HG02571 (cell line): Measurements from ENCODE around the gene TRIM68.

ENCODE experiments used
- ATAC-seq: cut with Tn5 transposase; IDR thresholded peaks from one replicate; pipeline ENCODE4 v1.9.1; 2021; ENCODE audit warnings: mild to moderate bottlenecking, moderate library complexity; ENCODE audit not compliant: unreplicated experiment

The TRIM68 gene

GRCh38 chr11:4607781-4608666 lies at the start of gene TRIM68:
TSS of gene TRIM68 (minus strand) at chr11:4608231. CDS start at chr11:4605504, 2,727 bp downstream.
- peak; percentile 100 for ATAC-seq

GRCh38 chr11:4654635-4655369 lies 46.8 kb upstream of the TRIM68 start:
- ATAC-seq = no peak

GRCh38 chr11:4647766-4648165 lies 39.7 kb upstream of the TRIM68 start:
- no peak for ATAC-seq

- no peak for ATAC-seq
These were observed 37.9 kb upstream of the TRIM68 start for GRCh38 chr11:4645974-4646373.

- ATAC-seq = no peak
These were observed 36.2 kb upstream of the TRIM68 start for GRCh38 chr11:4644233-4644632.

- no peak for ATAC-seq
These were observed 35.7 kb upstream of the TRIM68 start, which contains the start of gene OR51E1 for GRCh38 chr11:4643682-4644081. TSS of gene OR51E1 (plus strand) at chr11:4643982. CDS start at chr11:4652527, 8,545 bp downstream.

GRCh38 chr11:4643076-4643475 lies 35.0 kb upstream of the TRIM68 start:
- no peak for ATAC-seq

- no peak for ATAC-seq
These were observed 34.0 kb upstream of the TRIM68 start for GRCh38 chr11:4642043-4642442.

- ATAC-seq = no peak
These were observed 33.5 kb upstream of the TRIM68 start for GRCh38 chr11:4641501-4641900.

- no peak for ATAC-seq
These were observed 31.9 kb upstream of the TRIM68 start for GRCh38 chr11:4639931-4640330.

- ATAC-seq = no peak
These were observed 29.6 kb upstream of the TRIM68 start for GRCh38 chr11:4637662-4638047.

GRCh38 chr11:4636962-4637661 lies 29.1 kb upstream of the TRIM68 start, which contains the start of gene OR51D1:
TSS of gene OR51D1 (plus strand) at chr11:4637477. CDS start at chr11:4639791, 2,314 bp downstream.
- ATAC-seq = peak; percentile 88

- no peak for ATAC-seq
These were observed 28.1 kb upstream of the TRIM68 start for GRCh38 chr11:4636136-4636535.

- ATAC-seq = no peak
These were observed 18.4 kb upstream of the TRIM68 start for GRCh38 chr11:4626207-4627099.

GRCh38 chr11:4619514-4619913 lies 11.5 kb upstream of the TRIM68 start:
- no peak for ATAC-seq

GRCh38 chr11:4615856-4616444 lies 7.9 kb upstream of the TRIM68 start:
- ATAC-seq = no peak

GRCh38 chr11:4611986-4612385 lies 4.0 kb upstream of the TRIM68 start:
- no peak for ATAC-seq

GRCh38 chr11:4610258-4610935 lies 2.4 kb upstream of the TRIM68 start:
- ATAC-seq = no peak

- ATAC-seq = no peak
These were observed 935 bp downstream of the TRIM68 start for GRCh38 chr11:4607096-4607495.
